GM18520 (cell line): ENCODE data around the gene FSHB.
A peak's percentile ranks its signal among the peaks of the same experiment; 100 is the strongest.
"Not testable (repeated sequence)": the region's sequence is repeated elsewhere in the genome, so short reads cannot be mapped to it uniquely, and the experiment has no call there.

ENCODE experiments used
- ATAC-seq: cut with Tn5 transposase; IDR thresholded peaks from one replicate; pipeline ENCODE4 v1.9.1; 2021; ENCODE audit not compliant: unreplicated experiment

FSHB gene

GRCh38 chr11:30230714-30231113 is at the start of gene FSHB:
FSHB (plus strand) TSS chr11:30231014; CDS start chr11:30231903, 889 bp downstream.
- ATAC-seq = no peak

- no peak for ATAC-seq
Observed at GRCh38 chr11:30186748-30187147, 44.1 kb upstream of the FSHB start.

GRCh38 chr11:30192620-30193019 is 38.2 kb upstream of the FSHB start:
- no peak for ATAC-seq

- ATAC-seq = peak; percentile 61
Observed at GRCh38 chr11:30196400-30197206, 34.2 kb upstream of the FSHB start.

- no peak for ATAC-seq
Observed at GRCh38 chr11:30197869-30198268, 32.9 kb upstream of the FSHB start.

- not testable (repeated sequence) for ATAC-seq
Observed at GRCh38 chr11:30202989-30203388, 27.8 kb upstream of the FSHB start.

- no peak for ATAC-seq
Observed at GRCh38 chr11:30203850-30204249, 27.0 kb upstream of the FSHB start.

GRCh38 chr11:30206249-30206996 is 24.4 kb upstream of the FSHB start:
- ATAC-seq = peak; percentile 73

GRCh38 chr11:30210357-30210756 is 20.5 kb upstream of the FSHB start:
- no peak for ATAC-seq

GRCh38 chr11:30216534-30216933 is 14.3 kb upstream of the FSHB start:
- no peak for ATAC-seq

GRCh38 chr11:30218278-30218677 is 12.5 kb upstream of the FSHB start:
- no peak for ATAC-seq

GRCh38 chr11:30225642-30226041 is 5.2 kb upstream of the FSHB start:
- ATAC-seq = no peak

- ATAC-seq = no peak
Observed at GRCh38 chr11:30228323-30228884, 2.4 kb upstream of the FSHB start.

- no peak for ATAC-seq
Observed at GRCh38 chr11:30239025-30239424, 8.2 kb downstream of the FSHB start.

GRCh38 chr11:30244265-30244664 is 13.5 kb downstream of the FSHB start:
- ATAC-seq = no peak

GRCh38 chr11:30245621-30246020 is 14.8 kb downstream of the FSHB start:
- ATAC-seq = no peak

GRCh38 chr11:30254307-30255298 is 23.8 kb downstream of the FSHB start:
- ATAC-seq = no peak

- no peak for ATAC-seq
Observed at GRCh38 chr11:30255637-30256036, 24.8 kb downstream of the FSHB start.

GRCh38 chr11:30257058-30257457 is 26.2 kb downstream of the FSHB start:
- ATAC-seq = no peak

- ATAC-seq = peak; percentile 31
Observed at GRCh38 chr11:30258679-30259078, 27.9 kb downstream of the FSHB start.

- peak; percentile 70 for ATAC-seq
Observed at GRCh38 chr11:30260813-30261212, 30.0 kb downstream of the FSHB start.
